Prostate gland (tissue), 2 donors: ENCODE results near the gene SLC25A38.

ENCODE experiments used
- POLR2A ChIP-seq: fragments of 450-650 bp; IDR thresholded peaks from one replicate; pipeline ENCODE4 v1.6.1; 2016; ENCODE audit warnings: antibody characterized with exemption, mild to moderate bottlenecking
- POLR2AphosphoS5 ChIP-seq: sonication (generic); formaldehyde crosslinking; IDR thresholded peaks from one replicate; pipeline ENCODE4 v1.6.1; 2017; ENCODE audit warnings: antibody characterized with exemption
- TF ChIP-seq, protein P1 (sequence below), 4 experiments: fragments of 200-600 bp in 2 of 4; fragments of 450-650 bp in 2 of 4; sonication (generic) in 2 of 4; IDR thresholded peaks; 1 replicate in 3 of 4; 2 replicates in 1 of 4; pipeline ENCODE4 v1.5.1; 2016 to 2019; ENCODE audit warnings: antibody characterized with exemption in 4 of 4, mild to moderate bottlenecking in 2 of 4, moderate library complexity in 2 of 4

DNA sequence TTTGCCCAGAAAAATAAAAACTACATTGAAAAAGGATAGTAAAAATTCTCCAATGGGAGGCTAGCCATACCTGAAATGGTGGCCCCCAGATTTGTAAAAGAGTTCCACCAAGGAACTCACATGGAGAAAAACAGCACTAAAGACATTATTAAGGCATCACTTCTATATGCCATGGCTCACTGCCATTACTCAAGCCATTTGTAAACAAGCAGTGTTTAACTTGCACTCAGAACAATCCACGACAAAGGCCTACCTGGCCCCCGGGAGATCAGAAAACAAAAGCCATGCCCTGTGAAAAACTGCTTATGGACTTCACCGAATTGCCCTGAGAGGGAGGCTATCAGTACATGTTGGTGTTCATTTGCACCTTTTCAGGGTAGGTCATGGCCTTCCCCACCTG lies 34.1 kb upstream of the SLC25A38 start:
- TF ChIP-seq, protein P1, sequence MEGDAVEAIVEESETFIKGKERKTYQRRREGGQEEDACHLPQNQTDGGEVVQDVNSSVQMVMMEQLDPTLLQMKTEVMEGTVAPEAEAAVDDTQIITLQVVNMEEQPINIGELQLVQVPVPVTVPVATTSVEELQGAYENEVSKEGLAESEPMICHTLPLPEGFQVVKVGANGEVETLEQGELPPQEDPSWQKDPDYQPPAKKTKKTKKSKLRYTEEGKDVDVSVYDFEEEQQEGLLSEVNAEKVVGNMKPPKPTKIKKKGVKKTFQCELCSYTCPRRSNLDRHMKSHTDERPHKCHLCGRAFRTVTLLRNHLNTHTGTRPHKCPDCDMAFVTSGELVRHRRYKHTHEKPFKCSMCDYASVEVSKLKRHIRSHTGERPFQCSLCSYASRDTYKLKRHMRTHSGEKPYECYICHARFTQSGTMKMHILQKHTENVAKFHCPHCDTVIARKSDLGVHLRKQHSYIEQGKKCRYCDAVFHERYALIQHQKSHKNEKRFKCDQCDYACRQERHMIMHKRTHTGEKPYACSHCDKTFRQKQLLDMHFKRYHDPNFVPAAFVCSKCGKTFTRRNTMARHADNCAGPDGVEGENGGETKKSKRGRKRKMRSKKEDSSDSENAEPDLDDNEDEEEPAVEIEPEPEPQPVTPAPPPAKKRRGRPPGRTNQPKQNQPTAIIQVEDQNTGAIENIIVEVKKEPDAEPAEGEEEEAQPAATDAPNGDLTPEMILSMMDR (IDR thresholded peaks at IDR 0.05) = no peak
- no peak for TF ChIP-seq POLR2A
- no peak for TF ChIP-seq POLR2AphosphoS5
